ENCODE results near the gene SLC22A23.

SLC22A23 gene

GRCh38 chr6:3351105-3351676 lies 105.7 kb downstream of the SLC22A23 start:
- FAIRE-seq: no peak

GRCh38 chr6:3350252-3350796 lies 106.5 kb downstream of the SLC22A23 start:
- no peak for FAIRE-seq

DNA sequence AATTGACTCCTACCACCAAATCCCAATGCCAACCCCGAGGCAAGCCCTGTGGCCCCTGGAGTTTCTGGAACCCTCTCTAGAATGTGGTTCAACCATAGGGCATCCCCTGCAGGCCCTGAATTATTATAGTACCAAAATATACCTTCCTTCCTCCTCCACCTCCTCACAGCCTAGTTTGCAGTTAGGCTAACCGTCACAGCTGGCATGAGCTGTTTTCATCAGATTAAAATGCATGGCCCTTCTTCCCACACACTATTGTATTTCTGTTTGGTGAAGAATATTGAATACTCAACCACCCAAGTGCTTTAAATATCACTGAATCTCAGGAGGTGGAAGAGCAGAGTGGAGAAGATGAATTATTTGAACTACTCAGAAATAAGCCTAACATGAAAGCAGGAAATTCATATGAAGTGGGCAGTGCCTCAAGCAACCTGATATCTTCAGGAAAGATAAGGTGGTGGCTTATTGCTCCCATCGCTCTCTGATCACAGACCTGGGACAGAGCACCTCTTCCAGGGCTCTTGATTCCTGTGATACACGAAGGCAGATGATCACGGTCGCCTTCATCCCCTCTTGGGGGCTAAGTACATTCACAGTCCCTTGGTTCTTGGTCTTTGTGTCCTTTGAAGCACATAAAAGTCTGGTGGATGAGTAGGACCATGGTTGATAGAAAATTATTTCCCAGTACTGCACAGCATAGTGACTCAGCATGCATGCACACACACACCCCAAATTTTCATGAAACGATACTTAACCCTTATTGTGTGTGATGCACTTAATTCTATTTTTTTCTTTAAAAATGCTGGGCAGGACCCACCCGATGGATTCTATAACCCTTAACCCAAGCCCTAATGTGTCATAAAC lies 107.2 kb downstream of the SLC22A23 start:
- no peak for FAIRE-seq

- FAIRE-seq: no peak
These were observed 108.0 kb downstream of the SLC22A23 start for GRCh38 chr6:3348821-3349220.

DNA sequence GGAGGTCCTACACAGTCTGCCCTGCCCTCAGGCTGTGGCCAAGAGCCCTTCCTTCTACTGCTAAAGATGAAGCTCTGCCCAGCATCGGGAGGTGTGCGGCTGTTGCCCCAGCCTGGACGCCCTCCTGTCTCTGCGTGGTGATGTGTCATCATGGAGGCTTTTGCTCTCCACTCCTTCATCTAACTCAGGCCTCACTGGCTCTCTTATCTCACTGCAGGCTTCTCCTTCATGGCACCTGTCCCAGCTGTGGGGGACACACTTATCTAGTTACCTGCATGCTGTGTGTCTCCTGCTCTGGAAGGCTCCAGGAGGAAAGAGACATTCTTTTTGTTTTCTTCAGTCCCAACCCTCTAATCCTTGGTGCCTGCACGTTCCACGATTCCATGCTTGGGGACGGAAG lies 109.0 kb downstream of the SLC22A23 start:
- FAIRE-seq: no peak

DNA sequence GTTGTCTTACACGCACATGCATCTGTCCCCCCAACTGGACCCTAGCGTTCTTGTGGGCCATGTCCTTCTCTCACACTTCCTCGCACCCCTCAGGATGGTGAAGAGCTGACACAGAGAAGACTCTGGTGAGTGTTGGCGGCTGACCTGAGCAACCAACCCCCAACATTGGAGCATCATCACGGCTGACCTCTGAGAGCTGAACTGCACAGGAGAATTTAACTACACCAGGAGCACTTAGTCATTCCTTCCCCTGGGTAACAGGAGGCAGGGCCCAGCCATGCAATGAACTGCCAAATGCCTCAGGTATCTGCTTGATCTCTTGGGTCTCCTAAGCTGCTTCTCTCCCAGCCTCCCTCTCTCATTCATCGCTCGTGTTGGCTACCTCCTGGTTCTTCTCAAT lies 109.6 kb downstream of the SLC22A23 start:
- no peak for FAIRE-seq

GRCh38 chr6:3346476-3346875 lies 110.4 kb downstream of the SLC22A23 start:
- FAIRE-seq: no peak

GRCh38 chr6:3345836-3346235 lies 111.0 kb downstream of the SLC22A23 start:
- no peak for FAIRE-seq

DNA sequence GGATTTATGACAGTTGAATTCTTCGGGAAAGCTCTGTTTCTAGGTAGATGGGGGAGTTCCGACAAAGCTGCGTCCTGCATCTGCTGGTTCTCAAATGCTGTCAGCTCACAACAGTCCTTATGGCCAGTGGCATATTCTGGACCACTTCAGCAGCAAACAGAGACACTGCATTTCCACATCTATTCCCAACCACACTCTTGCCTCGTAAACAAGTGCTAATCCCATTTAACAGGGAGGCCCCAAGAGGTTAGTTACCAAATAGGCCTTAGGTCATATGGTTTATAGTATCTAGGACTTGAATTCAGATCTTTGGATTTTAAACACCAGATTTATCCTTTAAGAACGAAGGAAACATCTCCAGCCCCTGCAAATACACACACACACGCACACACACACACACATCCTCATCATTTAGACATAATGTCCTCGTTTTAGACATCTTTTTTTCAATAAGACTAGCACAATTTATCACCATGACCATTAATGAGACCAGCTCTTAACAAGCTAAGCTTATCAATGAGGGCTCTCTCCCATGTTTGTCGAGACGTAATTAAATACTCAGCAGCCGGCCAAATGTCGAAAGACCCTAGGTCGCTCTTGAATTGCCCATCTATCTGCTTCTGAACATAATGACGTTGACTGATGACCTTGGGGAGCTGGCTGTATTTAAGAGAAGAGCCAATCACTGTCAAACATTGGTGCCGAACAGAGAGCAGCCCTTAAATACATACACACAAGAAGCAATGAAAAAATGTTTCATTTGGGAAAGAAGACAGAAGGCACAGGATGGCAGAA lies 113.6 kb downstream of the SLC22A23 start:
- no peak for FAIRE-seq

DNA sequence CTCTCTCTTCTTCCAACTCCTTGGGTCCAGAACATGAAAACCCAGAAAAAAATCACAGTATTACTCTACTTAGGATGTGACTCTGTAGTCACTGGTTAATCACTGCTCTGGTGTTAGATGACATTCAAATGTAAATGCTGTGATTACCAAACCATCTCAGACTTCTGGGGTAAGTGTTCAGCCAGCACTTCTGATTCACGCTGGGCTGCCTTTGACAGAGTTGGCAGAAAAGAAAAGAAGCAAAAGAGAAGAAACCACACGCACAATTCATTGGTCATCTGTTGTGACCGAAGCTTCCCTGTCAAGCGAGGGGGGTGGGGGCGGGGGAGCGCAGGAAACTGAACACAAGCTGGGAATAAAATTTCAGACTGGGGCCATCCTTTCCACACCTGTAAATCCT lies 115.4 kb downstream of the SLC22A23 start:
- no peak for FAIRE-seq

- no peak for FAIRE-seq
These were observed 116.0 kb downstream of the SLC22A23 start for GRCh38 chr6:3340894-3341293.

DNA sequence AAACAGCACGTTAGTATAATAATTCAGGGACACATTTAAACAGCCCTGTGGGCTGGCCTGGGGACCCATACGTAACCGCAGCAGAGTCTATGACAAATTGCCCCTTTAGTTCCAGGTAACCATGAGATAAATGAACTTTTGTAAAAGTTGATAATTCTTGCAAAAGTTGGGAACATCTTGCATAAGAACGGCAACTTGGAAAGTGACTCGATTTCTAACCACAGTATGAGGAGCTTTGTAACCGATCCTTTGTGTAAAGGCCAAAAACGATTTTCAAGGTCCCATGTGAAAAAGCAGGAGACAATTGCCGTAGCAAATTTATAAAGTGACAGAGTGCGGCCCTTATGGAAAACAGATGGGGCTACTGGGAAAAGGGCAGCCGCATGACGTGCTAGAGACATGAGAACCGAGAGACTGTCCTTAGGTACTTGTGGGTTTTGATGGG lies 116.5 kb downstream of the SLC22A23 start:
- no peak for FAIRE-seq

GRCh38 chr6:3339811-3340210 lies 117.0 kb downstream of the SLC22A23 start:
- no peak for FAIRE-seq

GRCh38 chr6:3337521-3338350 lies 119.1 kb downstream of the SLC22A23 start:
- no peak for FAIRE-seq

DNA sequence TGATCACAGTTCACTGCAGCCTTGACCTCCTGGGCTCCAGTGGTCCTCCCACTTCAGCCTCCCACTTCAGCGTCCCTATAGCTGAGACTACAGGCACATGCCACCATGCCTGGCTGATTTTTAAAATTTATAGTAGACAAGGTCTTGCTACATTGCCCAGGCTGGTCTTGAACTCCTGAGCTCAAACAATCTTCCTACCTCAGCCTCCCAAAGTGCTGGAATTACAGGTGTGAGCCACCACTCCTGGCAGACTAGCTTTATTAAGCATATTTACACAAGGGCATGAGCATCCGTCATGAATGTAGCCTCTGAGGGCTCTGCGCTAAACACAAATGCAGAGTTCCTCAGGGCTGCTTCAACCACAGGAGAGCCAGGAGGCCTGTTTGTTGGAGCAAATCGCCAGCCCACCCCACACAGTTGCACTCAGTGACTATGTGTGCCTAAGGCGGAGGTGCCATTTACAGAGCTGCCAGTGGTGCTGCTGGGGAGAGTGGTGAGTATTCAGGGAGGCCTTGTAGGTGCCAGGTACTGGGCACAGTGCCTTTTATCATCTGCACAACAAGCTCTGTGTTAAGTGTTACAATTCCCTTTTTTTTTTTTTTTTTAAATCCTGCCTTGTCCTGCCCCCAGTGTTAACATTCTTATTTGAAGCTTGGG lies 119.9 kb downstream of the SLC22A23 start:
- no peak for FAIRE-seq

- FAIRE-seq: no peak
These were observed 120.6 kb downstream of the SLC22A23 start for GRCh38 chr6:3336066-3336786.

DNA sequence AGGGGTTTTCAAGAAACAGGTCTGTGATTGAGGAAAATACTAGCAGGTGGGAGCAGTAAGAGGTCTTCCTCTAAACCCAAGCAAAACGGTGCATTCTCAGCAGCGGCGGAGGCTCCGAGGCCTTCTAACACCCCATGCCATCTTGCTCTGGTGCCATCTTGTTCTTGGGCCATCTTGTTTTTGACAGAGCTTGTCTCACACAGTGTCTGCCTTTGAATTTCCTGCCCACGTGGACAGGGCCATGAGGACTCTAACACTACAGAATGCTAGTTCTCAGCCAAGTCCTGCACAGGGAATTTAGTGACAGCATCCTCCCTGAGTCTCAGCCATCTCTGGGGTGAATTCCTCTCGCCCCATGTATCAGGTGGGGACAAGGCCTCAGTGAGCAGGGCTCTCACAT lies 121.7 kb downstream of the SLC22A23 start:
- no peak for FAIRE-seq

DNA sequence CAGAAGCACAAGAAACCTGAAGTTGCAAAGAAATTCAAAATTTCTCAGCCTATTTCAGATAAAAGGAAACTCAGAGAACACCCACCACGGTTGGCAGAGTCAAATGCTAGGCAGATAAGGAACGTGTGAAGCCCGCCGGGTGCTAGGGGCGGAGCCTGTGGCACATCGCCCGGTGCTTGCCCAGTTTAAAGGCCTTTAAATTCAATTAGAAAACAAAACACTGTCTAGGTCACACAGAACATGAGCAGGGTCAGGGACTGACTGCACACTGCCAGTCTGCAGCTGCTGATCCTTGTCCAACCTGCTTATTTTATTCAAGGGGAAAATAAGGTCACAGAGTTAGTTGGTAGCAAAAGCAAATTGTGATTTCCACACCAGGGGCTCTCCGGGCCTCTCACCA lies 122.3 kb downstream of the SLC22A23 start:
- no peak for FAIRE-seq

DNA sequence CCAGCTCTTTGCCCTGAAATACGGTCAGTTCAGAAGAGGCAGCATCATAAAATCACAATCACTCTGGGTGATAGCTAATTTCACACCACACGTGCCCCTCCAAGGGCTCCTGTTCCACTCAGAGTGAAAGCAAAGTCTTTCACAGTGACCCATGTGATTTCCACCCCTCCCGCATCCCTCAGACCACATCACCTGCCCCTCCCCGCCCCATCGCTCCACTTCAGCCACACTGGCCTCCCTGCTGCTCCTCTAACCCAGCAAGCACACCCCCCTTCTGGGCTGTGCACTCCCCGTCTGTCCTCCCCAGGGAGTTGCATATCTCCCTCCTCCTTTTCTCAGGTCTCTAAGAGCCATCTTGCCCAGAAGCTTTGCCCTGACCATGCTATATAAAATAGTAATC lies 123.6 kb downstream of the SLC22A23 start:
- FAIRE-seq: no peak

DNA sequence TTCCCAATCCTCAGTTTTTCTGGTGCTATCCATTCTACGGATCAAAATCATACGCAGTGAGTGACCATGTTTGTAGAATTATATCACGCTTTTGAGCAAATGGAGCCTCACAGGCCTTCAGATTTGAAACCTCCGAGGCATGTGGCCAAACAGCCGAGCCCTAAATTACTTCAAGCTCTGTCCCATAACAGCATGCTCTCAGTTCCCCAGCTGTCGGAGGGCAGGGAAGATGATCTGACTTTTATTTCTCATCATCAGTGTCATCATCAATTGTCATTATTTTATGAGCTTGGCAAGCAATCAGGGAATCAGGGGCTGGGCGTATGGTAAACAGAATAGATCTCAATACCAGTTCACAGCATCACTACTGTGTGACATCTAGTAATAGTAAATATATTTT lies 124.9 kb downstream of the SLC22A23 start:
- no peak for FAIRE-seq

DNA sequence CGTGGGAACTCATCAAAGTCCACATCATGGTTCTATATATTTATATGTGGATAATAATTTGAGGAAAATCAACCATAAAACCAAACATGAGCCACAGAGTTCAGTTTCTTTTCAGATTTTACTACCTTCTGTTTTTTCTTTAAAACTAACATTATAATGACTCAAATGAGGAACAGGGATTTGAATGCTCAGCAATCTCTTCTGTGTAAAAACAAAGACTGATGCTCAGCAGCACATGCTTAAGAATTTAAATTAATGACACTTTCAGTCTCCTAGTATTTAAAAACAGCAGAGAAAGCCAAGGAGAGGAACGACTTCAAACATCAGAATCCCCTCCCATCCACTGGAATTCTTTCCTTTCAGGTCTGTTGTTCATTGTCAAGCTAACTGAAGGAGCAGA lies 125.4 kb downstream of the SLC22A23 start:
- FAIRE-seq: peak; percentile 54
